GM18508 (cell line): ENCODE measurements around the gene ZNF777.
"Not testable (repeated sequence)": the region's sequence is repeated elsewhere in the genome, so short reads cannot be mapped to it uniquely, and the experiment has no call there.

Experiments
- ATAC-seq: cut with Tn5 transposase; IDR thresholded peaks from one replicate; pipeline ENCODE4 v1.9.1; 2021; ENCODE audit warnings: moderate number of reproducible peaks; ENCODE audit not compliant: insufficient read depth, unreplicated experiment

Gene ZNF777

GRCh38 chr7:149455175-149455950, 5.5 kb downstream of the ZNF777 start:
- no peak for ATAC-seq

DNA sequence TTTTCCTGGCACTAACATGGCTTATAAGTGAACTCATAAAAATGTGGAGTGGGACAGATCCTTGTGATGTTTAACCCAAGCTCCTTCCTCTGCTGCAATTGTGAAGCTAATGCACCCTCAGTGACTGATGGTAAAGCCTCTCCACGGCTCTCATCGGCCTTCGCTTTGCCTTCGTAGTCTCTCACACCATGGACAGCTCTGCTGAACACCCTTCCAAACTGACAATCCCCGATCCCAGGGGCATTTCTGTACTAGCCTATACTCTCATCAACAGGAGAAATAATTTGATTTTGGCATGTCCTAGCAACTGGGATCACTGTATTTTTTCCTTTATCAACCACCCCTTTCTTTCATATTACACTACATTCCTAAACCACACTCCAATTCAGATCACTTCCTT, 6.1 kb downstream of the ZNF777 start:
- no peak for ATAC-seq

- no peak for ATAC-seq
These were observed 6.9 kb downstream of the ZNF777 start for GRCh38 chr7:149454006-149454405.

GRCh38 chr7:149450821-149451220, 10.0 kb downstream of the ZNF777 start:
- no peak for ATAC-seq

DNA sequence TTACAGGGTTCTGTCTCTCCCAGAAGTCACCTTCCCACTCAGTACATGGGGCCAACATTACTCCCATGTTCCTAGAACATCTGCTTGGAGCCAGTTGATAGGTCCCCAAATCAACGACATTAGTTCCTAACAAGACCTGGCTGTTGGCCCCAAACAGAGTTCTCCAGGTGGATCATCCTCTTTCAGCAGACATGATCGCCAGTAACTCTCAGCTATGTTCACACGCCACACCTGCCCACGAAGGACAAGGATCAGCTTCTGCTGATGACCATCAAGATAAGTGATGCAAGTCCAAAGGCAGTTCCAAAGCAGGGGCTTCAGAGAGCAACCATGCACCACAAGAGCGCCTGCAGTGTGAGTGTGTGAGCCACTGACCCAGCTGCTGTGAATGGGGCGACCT, 11.0 kb downstream of the ZNF777 start:
- ATAC-seq = no peak

DNA sequence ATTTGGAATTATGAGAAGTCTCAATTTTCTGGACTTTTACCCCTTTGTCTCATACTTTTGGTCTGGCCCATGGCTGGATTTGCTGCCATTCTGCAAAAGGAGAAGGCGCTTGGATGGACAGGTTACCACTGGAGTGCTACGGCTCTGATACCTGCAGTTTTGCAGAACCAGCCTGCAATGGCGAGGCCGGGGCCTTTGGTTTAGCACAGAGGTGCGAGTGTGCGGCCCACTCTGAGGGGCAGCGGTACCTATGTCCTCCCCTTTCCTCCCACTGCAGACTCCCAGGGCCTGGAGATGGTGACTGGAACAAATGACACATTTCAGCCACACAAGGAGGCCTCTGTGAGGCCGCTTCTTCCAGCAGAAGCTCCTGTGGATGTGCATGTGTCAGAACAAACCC, 11.9 kb downstream of the ZNF777 start:
- ATAC-seq = no peak

DNA sequence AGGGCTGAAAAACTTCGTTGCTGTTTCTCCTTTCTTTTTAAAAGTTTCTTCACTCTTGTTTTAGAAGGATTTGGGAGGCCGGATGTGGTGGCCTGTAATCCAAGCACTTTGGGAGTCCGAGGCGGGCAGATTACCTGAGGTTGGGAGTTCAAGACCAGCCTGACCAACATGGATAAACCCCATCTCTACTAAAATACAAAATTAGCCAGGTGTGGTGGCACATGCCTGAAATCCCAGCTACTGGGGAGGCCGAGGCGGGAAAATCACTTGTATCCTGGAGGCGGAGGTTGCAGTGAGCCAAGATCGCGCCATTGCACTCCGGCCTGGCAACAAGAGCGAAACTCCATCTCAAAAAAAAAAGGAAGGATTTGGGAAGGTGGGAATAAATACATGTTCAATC, 14.8 kb downstream of the ZNF777 start:
- not testable (repeated sequence) for ATAC-seq

- ATAC-seq = no peak
These were observed 16.6 kb downstream of the ZNF777 start for GRCh38 chr7:149444287-149444686.

GRCh38 chr7:149443523-149443922, 17.3 kb downstream of the ZNF777 start:
- no peak for ATAC-seq

DNA sequence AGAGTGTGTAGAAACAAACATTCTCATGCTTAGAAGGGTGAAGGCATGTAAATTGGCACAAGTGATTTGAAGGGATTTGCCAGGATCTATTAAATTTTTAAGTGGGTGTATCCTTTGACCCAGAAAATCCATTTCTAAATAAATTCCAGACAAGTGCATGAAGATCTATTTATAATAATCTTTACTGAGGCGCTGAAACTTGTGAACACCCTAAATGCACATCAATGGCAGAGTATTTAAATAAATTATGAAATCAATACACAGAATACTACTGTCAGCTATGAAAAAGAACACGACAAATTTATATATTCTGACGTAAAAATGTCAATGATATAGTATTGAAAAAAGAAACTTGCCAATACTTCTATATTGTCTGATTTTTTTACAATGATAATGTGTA, 17.9 kb downstream of the ZNF777 start:
- ATAC-seq = no peak

DNA sequence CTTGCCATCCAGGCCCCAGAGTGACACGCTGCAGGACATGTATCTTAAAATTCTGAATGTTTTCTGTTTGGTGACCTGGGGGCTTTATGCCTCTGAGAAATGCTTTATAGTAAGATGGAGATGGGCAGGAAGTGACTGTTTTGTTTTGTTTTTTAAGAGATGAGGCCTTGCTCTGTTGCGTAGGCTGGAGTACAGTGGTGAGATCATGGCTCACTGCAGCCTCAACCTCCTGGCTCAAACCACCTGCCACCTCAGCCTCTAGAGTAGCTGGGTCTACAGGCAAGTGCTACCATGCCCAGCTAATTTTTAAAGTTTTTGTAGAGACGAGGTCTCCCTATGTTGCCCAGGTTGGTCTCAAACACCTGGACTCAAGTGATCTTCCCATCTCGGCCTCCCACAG, 20.6 kb downstream of the ZNF777 start:
- ATAC-seq = no peak

DNA sequence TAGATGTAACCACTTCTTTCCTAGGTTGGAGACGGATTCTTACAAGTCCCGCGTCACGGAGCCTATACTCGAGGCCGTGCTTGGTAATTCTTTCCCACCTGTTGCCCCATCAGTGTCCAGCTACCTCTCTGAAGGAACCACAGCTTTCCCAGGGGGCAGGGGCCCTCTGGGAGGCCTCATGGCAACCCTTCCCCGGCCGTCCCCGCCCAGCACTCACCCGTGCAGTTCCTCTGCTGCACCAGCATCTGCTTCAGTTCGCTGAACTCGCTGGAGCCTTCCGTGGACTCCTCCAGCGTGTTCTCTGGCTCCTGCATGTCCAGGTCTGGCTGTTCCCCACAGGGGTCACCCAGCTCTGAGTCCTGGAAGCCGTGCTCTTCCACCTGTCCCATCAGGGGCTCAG, 24.5 kb downstream of the ZNF777 start:
- no peak for ATAC-seq

DNA sequence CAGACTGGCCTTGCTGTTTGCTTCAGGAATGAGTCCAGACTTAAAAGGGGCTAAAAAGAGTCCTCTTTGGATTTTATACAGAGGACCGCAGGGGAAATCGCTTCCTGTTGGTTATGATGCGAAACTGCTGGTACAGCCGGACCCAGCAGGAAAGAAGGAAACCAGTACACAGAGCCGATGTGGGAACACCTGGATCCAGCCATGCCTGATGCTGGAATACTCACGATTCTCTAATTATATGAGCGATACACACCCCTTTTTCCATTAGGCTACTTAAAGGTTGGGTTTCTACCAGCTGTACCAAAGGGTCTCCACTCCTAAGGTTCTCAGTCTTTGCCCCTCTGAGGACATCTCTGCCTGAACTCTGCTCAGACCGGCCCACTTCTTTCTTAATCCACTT, 27.7 kb downstream of the ZNF777 start:
- ATAC-seq = no peak

DNA sequence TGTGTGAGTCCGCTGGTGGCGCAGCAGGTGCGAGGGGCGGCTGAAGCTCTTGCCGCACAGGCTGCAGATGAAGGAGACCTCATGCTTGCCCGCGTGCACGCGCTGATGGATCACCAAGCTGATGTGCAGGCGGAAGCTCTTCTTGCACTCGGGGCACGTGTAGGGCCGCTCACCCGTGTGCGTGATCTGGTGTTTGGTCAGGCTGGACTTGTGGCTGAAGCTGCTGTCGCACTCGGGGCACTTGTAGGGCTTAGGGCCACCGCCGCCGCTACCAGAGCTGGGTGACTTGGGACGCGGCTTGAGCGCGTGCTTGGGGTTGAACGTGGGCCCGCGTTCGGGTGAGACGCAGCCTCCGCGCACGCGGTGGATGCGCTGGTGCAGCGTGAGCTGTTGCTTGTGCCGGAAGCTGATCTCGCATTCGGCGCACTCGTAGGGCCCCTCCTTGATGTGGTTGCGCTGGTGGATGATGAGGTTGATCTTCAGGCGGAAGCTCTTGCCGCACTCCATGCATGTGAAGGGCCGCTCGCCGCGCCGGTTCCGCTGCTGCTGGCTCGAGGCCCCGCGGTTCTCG, 28.7 kb downstream of the ZNF777 start:
- ATAC-seq = no peak

GRCh38 chr7:149431486-149432120, 29.3 kb downstream of the ZNF777 start:
- ATAC-seq = no peak

- no peak for ATAC-seq
These were observed 30.7 kb downstream of the ZNF777 start for GRCh38 chr7:149430192-149430591.

DNA sequence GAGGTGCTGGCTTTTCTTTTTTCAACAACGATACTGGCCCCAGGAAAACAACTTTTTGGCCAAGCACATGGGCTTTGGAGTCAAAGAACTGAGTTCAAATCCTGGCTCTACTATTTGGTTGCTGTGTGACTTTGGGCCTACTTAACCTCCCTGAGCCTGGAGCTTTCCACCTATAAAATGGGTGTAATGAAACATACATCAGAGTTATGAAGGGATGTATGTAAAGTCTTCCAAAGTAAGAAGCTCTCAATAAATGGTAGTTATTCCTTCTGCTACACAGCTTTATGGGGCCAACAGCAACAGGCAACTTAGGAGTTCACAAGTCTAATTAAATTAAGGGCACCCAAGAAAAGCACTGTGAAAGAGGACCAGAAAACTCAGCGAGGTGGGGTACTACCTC, 33.0 kb downstream of the ZNF777 start:
- no peak for ATAC-seq

- no peak for ATAC-seq
These were observed 33.7 kb downstream of the ZNF777 start for GRCh38 chr7:149427096-149427680.

DNA sequence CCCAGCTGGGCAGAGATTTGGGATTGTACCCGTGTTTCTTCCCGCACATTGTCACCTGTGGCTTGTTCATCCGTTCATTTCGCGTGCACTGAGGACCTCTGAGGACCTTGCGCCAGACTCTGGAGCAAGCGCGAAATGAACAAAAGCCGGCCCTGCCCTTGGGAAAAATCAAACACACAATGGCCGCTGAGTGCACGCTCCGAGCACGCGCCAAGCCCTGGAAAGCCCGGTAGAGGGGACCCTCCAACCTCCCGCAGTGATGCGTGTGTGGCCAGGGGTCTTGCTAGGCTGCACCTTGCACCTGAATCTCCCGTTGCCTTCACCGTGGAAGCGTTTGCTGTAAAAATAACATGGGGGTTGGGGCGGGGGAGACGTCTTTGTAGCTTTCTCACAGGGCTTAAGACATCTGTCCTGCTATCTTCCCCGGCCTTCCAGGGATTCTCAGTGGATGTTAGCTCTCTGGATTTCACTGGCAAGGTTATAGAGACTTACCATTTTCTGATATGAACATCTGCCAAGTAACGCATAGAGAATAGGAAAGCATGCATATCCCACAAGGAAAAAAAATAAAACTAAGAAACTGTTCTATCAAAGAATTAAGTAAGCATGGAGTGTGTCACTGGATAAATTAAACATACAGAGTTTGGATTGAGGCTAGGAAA, 37.3 kb downstream of the ZNF777 start:
- no peak for ATAC-seq

- no peak for ATAC-seq
These were observed 38.0 kb downstream of the ZNF777 start for GRCh38 chr7:149422914-149423301.
